Measurements from ENCODE around the gene DLGAP4. TPM values are rescaled to one million over a fixed set of nuclear protein-coding genes. Genes with fewer than 3 reads are reported as not detected.

The DLGAP4 gene
- total and polyA plus RNA-seq, 12 donors = 34.0 to 74.4 (median 55.6) TPM

DNA sequence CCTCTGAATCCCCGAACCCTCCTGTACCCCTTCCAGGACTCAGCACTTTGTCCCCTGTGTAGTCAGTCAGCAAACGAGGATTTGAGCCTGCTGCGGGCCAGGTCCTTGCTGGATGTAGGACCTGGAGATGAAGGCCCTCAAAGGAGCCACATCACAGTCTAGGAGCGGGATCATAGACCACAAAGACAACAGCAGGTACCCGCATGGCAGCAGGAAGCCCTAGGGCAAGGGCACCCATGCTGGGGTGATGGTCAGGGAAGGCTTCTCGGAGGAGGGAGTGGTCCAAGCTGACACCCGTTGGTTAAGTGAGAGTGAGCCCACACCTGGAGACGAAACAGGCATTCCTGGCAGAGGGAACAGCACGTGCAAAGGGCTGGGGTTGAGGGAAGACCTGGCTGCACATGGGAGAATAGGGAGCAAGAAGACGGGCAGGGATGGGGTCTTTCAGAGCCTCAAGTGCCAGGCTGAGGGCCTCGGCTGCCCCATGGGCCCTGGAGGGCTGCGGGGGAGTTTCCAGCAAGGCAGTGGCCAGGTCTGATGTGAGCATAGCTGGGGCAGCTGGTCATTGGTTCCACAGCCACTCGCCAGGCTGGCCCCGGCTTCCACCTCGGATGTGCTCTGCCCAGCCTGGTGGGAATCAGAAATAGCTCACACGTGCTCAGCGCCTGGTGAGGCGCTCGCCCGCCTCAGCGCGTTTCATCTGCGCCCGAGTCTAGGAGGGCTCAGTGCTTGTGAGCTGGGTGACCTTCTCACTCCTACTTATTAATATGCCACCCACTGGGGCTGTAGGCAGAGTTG lies 15.0 kb downstream of the DLGAP4 start:
- H3K9me3 ChIP-seq = peaks cover 0 to 28% (median 11%) of the 10 kb centered on the region in 11 donors
- H3K27ac ChIP-seq = no peak overlapping the region
- TF ChIP-seq CTCF (IDR thresholded peaks at IDR 0.05) = no peak
- DNase-seq (no peak), ATAC-seq (peak in 1 of 8 donors; percentile 14)
- H3K4me3 ChIP-seq = no peak overlapping the region
- H3K36me3 ChIP-seq = no peaks in the 10 kb centered on the region
- intact Hi-C loops (cut with DNase I) = no loop called here
- no peaks in the 10 kb centered on the region for H3K4me1 ChIP-seq
- WGBS, 2 donors = 81 to 82% methylated on average over 24 of the region's 24 CpGs
- H3K27me3 ChIP-seq = peaks cover 0 to 16% (median 2%) of the 10 kb centered on the region in 7 donors

DNA sequence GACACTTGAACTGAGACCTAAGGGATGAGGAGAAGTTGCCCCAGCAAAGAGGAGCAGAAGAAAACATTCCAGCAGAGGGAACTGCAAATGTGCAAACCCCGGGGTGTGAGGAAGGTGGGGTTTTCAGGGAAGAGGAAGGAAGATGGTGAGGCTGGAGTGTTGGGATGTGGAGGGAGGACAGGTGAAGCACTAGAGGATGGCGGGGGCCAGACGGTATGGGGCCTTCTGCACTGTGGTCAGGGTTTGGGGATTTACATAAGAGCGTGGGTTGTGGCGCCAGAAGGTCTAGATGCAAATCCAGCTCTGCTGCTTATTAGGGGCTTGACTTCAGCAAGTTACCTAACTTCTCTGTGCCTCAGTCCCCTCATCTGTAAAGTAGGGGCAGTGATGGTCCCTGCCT lies 16.0 kb downstream of the DLGAP4 start:
- H3K36me3 ChIP-seq = no peaks in the 10 kb centered on the region
- no peaks in the 10 kb centered on the region for H3K4me1 ChIP-seq
- H3K27me3 ChIP-seq = peaks cover 0 to 14% (median 6%) of the 10 kb centered on the region in 7 donors
- intact Hi-C loops (cut with DNase I) = no loop called here
- H3K4me3 ChIP-seq = no peak overlapping the region
- no peak for ATAC-seq
- no peak for TF ChIP-seq CTCF (IDR thresholded peaks at IDR 0.05)
- DNase-seq = no peak
- 68% methylated on average over 5 of the region's 5 CpGs for WGBS, 2 donors
- H3K9me3 ChIP-seq = peaks cover 0 to 37% (median 14%) of the 10 kb centered on the region in 11 donors
- H3K27ac ChIP-seq = no peak overlapping the region

- H3K27me3 ChIP-seq = peaks cover 0 to 45% (median 41%) of the 10 kb centered on the region in 7 donors
- ATAC-seq = no peak
Observed at GRCh38 chr20:36330091-36330490, 24.0 kb downstream of the DLGAP4 start.

DNA sequence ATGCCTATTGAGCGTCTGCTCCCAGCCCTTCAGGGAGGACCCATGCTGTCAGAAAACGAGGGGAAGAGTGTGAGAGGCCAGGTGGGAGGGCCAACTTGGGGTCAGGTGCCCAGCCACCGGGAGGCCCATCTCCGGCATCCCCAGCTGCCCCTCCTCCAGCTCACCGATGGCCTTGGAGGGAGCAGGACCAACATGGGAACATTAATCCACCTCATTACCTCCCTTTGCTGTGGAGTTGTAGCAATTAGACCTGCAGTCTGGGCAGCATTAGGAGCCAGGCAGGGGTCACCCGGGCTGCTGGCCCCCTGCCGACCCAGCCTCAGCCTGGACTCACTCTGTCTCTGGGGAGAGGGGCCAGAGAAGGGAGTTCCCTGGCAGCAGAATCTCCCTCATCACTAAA lies 25.1 kb downstream of the DLGAP4 start:
- peaks cover 0 to 56% (median 44%) of the 10 kb centered on the region in 7 donors for H3K27me3 ChIP-seq

More at GRCh38 chr20:36330091-36330490, 24.0 kb downstream of the DLGAP4 start:
- 82 to 83% methylated on average over 5 of the region's 5 CpGs for WGBS, 2 donors
- Histone ChIP-seq H3K4me3 (no peak overlapping the region), H3K4me1 (no peaks in the 10 kb centered on the region), H3K27ac (no peak overlapping the region), H3K36me3 (no peaks in the 10 kb centered on the region), H3K9me3 (peaks cover 0 to 21% (median 8%) of the 10 kb centered on the region in 11 donors)
- DNase-seq = no peak
- intact Hi-C loops (cut with DNase I) = no loop called here
- TF ChIP-seq CTCF (IDR thresholded peaks at IDR 0.05) = no peak

More for the DNA sequence above, 25.1 kb downstream of the DLGAP4 start:
- no peak for TF ChIP-seq CTCF (IDR thresholded peaks at IDR 0.05)
- Histone ChIP-seq H3K27ac (no peak overlapping the region), H3K9me3 (peaks cover 0 to 10% (median 3%) of the 10 kb centered on the region in 11 donors), H3K4me1 (no peaks in the 10 kb centered on the region), H3K4me3 (no peak overlapping the region), H3K36me3 (no peaks in the 10 kb centered on the region)
- WGBS, 2 donors = 20 to 28% methylated on average over 7 of the region's 7 CpGs
- no peak for DNase-seq
- intact Hi-C loops (cut with DNase I) = no loop called here
- no peak for ATAC-seq

Measured in heart right ventricle (tissue), 16 donors.